Measurements from ENCODE around the gene MTHFSD.

DNA sequence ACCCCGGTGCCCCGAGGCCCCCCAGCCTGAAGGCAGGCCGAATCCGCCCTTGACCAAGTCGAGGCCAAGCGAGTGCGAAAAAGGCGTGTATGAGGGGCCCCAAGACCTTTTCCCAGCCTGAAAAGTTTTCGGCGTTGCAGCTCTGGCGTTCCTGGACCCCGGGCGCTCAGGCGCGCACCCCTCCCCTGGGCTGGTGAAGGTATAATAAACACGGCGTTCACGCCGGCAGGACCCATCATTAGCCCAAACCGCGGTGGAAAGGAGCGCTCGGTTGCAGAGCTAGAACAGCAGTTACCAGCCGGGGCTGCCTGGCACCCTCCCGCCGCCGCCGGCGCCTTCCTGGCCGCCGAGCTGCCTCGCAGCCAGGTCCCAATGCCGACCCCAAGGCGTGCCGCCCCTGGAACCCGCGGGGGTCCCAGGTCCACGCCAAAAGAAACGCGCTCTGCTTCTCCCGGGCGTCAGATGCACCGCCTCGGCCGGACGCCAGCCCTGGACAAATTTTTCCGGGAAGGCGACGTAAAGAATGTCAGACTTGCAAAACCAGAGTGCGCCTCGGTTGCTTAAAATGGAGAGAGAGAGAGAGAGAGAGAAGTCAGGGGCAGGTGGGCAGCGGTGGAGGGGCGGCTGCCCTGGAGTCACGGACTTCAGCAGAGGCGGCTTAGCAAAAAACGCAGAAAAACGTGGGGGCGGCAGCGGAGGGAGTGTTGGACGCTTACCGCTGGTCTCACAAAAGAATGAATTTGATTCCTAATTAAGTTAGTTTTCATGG, 56.2 kb downstream of the MTHFSD start:
- TF ChIP-seq, protein P1, sequence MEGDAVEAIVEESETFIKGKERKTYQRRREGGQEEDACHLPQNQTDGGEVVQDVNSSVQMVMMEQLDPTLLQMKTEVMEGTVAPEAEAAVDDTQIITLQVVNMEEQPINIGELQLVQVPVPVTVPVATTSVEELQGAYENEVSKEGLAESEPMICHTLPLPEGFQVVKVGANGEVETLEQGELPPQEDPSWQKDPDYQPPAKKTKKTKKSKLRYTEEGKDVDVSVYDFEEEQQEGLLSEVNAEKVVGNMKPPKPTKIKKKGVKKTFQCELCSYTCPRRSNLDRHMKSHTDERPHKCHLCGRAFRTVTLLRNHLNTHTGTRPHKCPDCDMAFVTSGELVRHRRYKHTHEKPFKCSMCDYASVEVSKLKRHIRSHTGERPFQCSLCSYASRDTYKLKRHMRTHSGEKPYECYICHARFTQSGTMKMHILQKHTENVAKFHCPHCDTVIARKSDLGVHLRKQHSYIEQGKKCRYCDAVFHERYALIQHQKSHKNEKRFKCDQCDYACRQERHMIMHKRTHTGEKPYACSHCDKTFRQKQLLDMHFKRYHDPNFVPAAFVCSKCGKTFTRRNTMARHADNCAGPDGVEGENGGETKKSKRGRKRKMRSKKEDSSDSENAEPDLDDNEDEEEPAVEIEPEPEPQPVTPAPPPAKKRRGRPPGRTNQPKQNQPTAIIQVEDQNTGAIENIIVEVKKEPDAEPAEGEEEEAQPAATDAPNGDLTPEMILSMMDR (IDR thresholded peaks at IDR 0.05; ENCODE audit: borderline replicate concordance, extremely low read depth, low read length, poor library complexity, severe bottlenecking) = no peak
- TF ChIP-seq EZH2 (IDR thresholded peaks at IDR 0.05; ENCODE audit: borderline replicate concordance, low read depth, low read length, severe bottlenecking) = no peak

Data from DND-41 (cell line).